GM12892 (cell line): ENCODE measurements around the gene SKOR2. TPM values are rescaled to one million over a fixed set of nuclear protein-coding genes. Genes with fewer than 3 reads are reported as not detected.

Experiments used
- DNase-seq: peaks from one replicate; pipeline ENCODE4 v3.0.0; 2011; ENCODE audit not compliant: insufficient read length
- FAIRE-seq: peaks from 2 replicates; lab custom pipeline; 2011; peaks lifted over from hg19 to GRCh38; lab: Jason Lieb, UNC
- POLR2A ChIP-seq: IDR thresholded peaks from 2 replicates; pipeline ENCODE4 v1.6.1; 2011; ENCODE audit warnings: low read depth, low read length, control low read depth
- POLR2AphosphoS5 ChIP-seq: IDR thresholded peaks from 2 replicates; pipeline ENCODE4 v1.6.1; 2011; ENCODE audit warnings: low read depth, low read length, control low read depth
- TAF1 ChIP-seq: IDR thresholded peaks from 2 replicates; pipeline ENCODE4 v1.6.1; 2011; ENCODE audit warnings: low read depth, mild to moderate bottlenecking, control low read depth, low read length, borderline replicate concordance
- polyA plus RNA-seq: library from polyadenylated mRNA; unstranded; fragments of >200 nt; gene quantifications from one replicate; pipeline ENCODE4 v1.2.1, GENCODE V29; 2012; ENCODE audit warnings: missing spikeins, inconsistent platforms; ENCODE audit not compliant: missing spikeins

SKOR2 gene
- polyA plus RNA-seq: not detected

GRCh38 chr18:47251289-47252120, at the start of gene SKOR2:
Gene SKOR2 (minus strand): TSS chr18:47251660. CDS start chr18:47249183, 2,477 bp downstream.
- TF ChIP-seq POLR2A: no peak
- no peak for TF ChIP-seq POLR2AphosphoS5
- no peak for TF ChIP-seq TAF1

GRCh38 chr18:47296462-47296861, 45.0 kb upstream of the SKOR2 start:
- DNase-seq (no peak), FAIRE-seq (no peak)
- TF ChIP-seq POLR2A: no peak
- no peak for TF ChIP-seq TAF1
- no peak for TF ChIP-seq POLR2AphosphoS5

More at GRCh38 chr18:47251289-47252120, at the start of gene SKOR2:
- no peak for FAIRE-seq
- DNase-seq: no peak

- DNase-seq (no peak), FAIRE-seq (no peak)
- TF ChIP-seq POLR2AphosphoS5 (no peak), POLR2A (no peak), TAF1 (no peak)
Measured at GRCh38 chr18:47294801-47295200, 43.3 kb upstream of the SKOR2 start.

GRCh38 chr18:47288741-47289140, 37.3 kb upstream of the SKOR2 start:
- TF ChIP-seq TAF1: no peak
- FAIRE-seq (no peak), DNase-seq (no peak)

- DNase-seq (no peak), FAIRE-seq (no peak)
- TF ChIP-seq TAF1 (no peak), POLR2A (no peak), POLR2AphosphoS5 (no peak)
Measured at GRCh38 chr18:47287911-47288585, 36.6 kb upstream of the SKOR2 start.

GRCh38 chr18:47286776-47287410, 35.4 kb upstream of the SKOR2 start:
- FAIRE-seq: no peak
- no peak for TF ChIP-seq POLR2AphosphoS5
- no peak for TF ChIP-seq POLR2A
- TF ChIP-seq TAF1: no peak
- no peak for DNase-seq

GRCh38 chr18:47285456-47285855, 34.0 kb upstream of the SKOR2 start:
- FAIRE-seq (no peak), DNase-seq (no peak)
- no peak for TF ChIP-seq POLR2AphosphoS5
- TF ChIP-seq POLR2A: no peak
- TF ChIP-seq TAF1: no peak

- TF ChIP-seq POLR2A (no peak), POLR2AphosphoS5 (no peak), TAF1 (no peak)
- DNase-seq (no peak), FAIRE-seq (no peak)
Measured at GRCh38 chr18:47284721-47285395, 33.4 kb upstream of the SKOR2 start.

GRCh38 chr18:47283476-47283875, 32.0 kb upstream of the SKOR2 start:
- no peak for DNase-seq
- peak; percentile 48 for FAIRE-seq
- TF ChIP-seq POLR2A: no peak
- TF ChIP-seq TAF1: no peak
- TF ChIP-seq POLR2AphosphoS5: no peak

GRCh38 chr18:47280121-47280520, 28.7 kb upstream of the SKOR2 start:
- DNase-seq (no peak), FAIRE-seq (no peak)
- no peak for TF ChIP-seq POLR2AphosphoS5
- no peak for TF ChIP-seq TAF1
- no peak for TF ChIP-seq POLR2A

- no peak for DNase-seq
- TF ChIP-seq POLR2A (no peak), POLR2AphosphoS5 (no peak), TAF1 (no peak)
- FAIRE-seq: no peak
Measured at GRCh38 chr18:47274961-47275360, 23.5 kb upstream of the SKOR2 start.

GRCh38 chr18:47265197-47265596, 13.7 kb upstream of the SKOR2 start:
- TF ChIP-seq TAF1: no peak
- no peak for TF ChIP-seq POLR2AphosphoS5
- no peak for TF ChIP-seq POLR2A
- FAIRE-seq: no peak
- no peak for DNase-seq
